Keratinocyte (primary cell): ENCODE measurements around the gene RPS27A. TPM values are rescaled to one million over a fixed set of nuclear protein-coding genes. Genes with fewer than 3 reads are reported as not detected.
"Not testable (repeated sequence)": the region's sequence is repeated elsewhere in the genome, so short reads cannot be mapped to it uniquely, and the experiment has no call there.

Experiments
- DNase-seq: peaks from one replicate; pipeline ENCODE4 v3.0.0-alpha.2; 2011; ENCODE audit warnings: low read depth, missing footprints, low spot score
- FAIRE-seq: peaks from 2 replicates; lab custom pipeline; 2011; peaks lifted over from hg19 to GRCh38; lab: Jason Lieb, UNC
- H2AFZ ChIP-seq: 2 replicates; pipeline ENCODE4 v1.6.0; 2012; ENCODE audit warnings: low read length, control low read depth, inconsistent platforms; ENCODE audit not compliant: control insufficient read depth
- H3K27ac ChIP-seq: 2 replicates; pipeline ENCODE4 v1.5.1; 2011; ENCODE audit warnings: low read length; ENCODE audit not compliant: control insufficient read depth, insufficient read depth
- H3K27me3 ChIP-seq: 3 replicates; pipeline ENCODE4 v1.6.0; 2011; ENCODE audit warnings: low read length; ENCODE audit not compliant: control insufficient read depth, insufficient read depth; ENCODE audit errors: extremely low read depth
- H3K36me3 ChIP-seq, 2 experiments: 2 replicates in 1 of 2; 3 replicates in 1 of 2; pipeline ENCODE4 v1.5.1; 2011; ENCODE audit warnings: low read length in 2 of 2, mild to moderate bottlenecking in 1 of 2; ENCODE audit not compliant: control insufficient read depth in 2 of 2, insufficient read depth in 2 of 2; ENCODE audit errors: extremely low read depth in 1 of 2
- H3K4me1 ChIP-seq: 3 replicates; pipeline ENCODE4 v1.5.1; 2011; ENCODE audit warnings: low read length; ENCODE audit not compliant: control insufficient read depth, insufficient read depth; ENCODE audit errors: extremely low read depth
- H3K4me2 ChIP-seq: 3 replicates; pipeline ENCODE4 v1.6.0; 2011; ENCODE audit warnings: low read depth, low read length; ENCODE audit not compliant: control insufficient read depth, insufficient read depth; ENCODE audit errors: extremely low read depth
- H3K4me3 ChIP-seq, 3 experiments: fragments of 200-600 bp in 1 of 3; sonication (generic) in 1 of 3; 2 replicates in 2 of 3; 3 replicates in 1 of 3; pipeline ENCODE4 v1.5.1; 2011 to 2016; ENCODE audit warnings: low read length in 3 of 3, mild to moderate bottlenecking in 3 of 3, control low read depth in 2 of 3, inconsistent platforms in 1 of 3, low read depth in 1 of 3, mixed read lengths in 1 of 3, mixed run types in 1 of 3, moderate library complexity in 1 of 3; ENCODE audit not compliant: control insufficient read depth in 2 of 3, insufficient read depth in 2 of 3; ENCODE audit errors: extremely low read depth in 1 of 3
- H3K79me2 ChIP-seq: 2 replicates; pipeline ENCODE4 v1.6.0; 2012; ENCODE audit warnings: low read length; ENCODE audit not compliant: control insufficient read depth, insufficient read depth
- H3K9ac ChIP-seq: 3 replicates; pipeline ENCODE4 v1.6.0; 2011; ENCODE audit warnings: low read length; ENCODE audit not compliant: control insufficient read depth, insufficient read depth; ENCODE audit errors: extremely low read depth
- H3K9me1 ChIP-seq: 3 replicates; pipeline ENCODE4 v1.6.0; 2011; ENCODE audit warnings: low read length; ENCODE audit not compliant: control insufficient read depth, insufficient read depth; ENCODE audit errors: extremely low read depth
- H3K9me3 ChIP-seq: 2 replicates; pipeline ENCODE4 v1.5.1; 2012; ENCODE audit warnings: low read depth, low read length; ENCODE audit not compliant: control insufficient read depth
- H4K20me1 ChIP-seq: 3 replicates; pipeline ENCODE4 v1.6.0; 2011; ENCODE audit warnings: low read length; ENCODE audit not compliant: control insufficient read depth, insufficient read depth; ENCODE audit errors: extremely low read depth
- CTCF ChIP-seq, 3 experiments: IDR thresholded peaks in 1 of 3; conservative IDR thresholded peaks in 1 of 3; optimal IDR thresholded peaks in 1 of 3; 2 replicates in 2 of 3; 3 replicates in 1 of 3; pipeline versions ENCODE3 to v1.5.1; 2011; ENCODE audit warnings: low read length in 3 of 3, mild to moderate bottlenecking in 3 of 3, moderate library complexity in 2 of 3, control low read depth in 1 of 3, inconsistent platforms in 1 of 3; ENCODE audit not compliant: insufficient read depth in 2 of 3; ENCODE audit errors: extremely low read depth in 1 of 3
- EZH2 ChIP-seq: IDR thresholded peaks from one replicate; pipeline ENCODE4 v1.6.1; 2012; ENCODE audit warnings: inconsistent platforms, mild to moderate bottlenecking, low read length, moderate library complexity
- dilution Hi-C: fragments of 300-500 bp; cut with MboI; formaldehyde crosslinking; loops from one replicate; pipeline ENCODE4 v1.7.0; 2020; ENCODE audit warnings: low sequenced_read_pairs; ENCODE audit not compliant: extremely low pct_ligation_motif_present
- polyA plus RNA-seq, 5 experiments: library from polyadenylated mRNA; depleted of rRNA in 3 of 5; stranded (reverse) in 3 of 5; stranded (forward) in 1 of 5; unstranded in 1 of 5; fragments of >200 nt; gene quantifications; 1 replicate in 1 of 5; 2 replicates in 3 of 5; 3 replicates in 1 of 5; pipeline versions ENCODE4 v1.2.1 to v1.2.3, GENCODE V29; 2011 to 2012; ENCODE audit warnings: missing spikeins in 2 of 5, low read depth in 1 of 5, low replicate concordance in 1 of 5

The RPS27A gene
- polyA plus RNA-seq, 1 donor (not counting 4 experiments of a cell fraction or from before 2014, with no cell fraction given), result 2,341 TPM

- H3K27me3 ChIP-seq, result no peaks in the 10 kb centered on the region
- H4K20me1 ChIP-seq, result no peaks in the 10 kb centered on the region
- H3K4me2 ChIP-seq, result no peak overlapping the region
- H3K79me2 ChIP-seq, result peaks cover 4% of the 10 kb centered on the region
- H2AFZ ChIP-seq, result no peak overlapping the region
- TF ChIP-seq EZH2 (no peak), CTCF (optimal IDR thresholded peaks at IDR 0.05 in 1 of 3, IDR thresholded peaks at IDR 0.05 in 1 of 3, conservative IDR thresholded peaks at IDR 0.05 in 1 of 3; ENCODE audit: extremely low read depth in 1 of 3, insufficient read depth in 2 of 3, low read length in 3 of 3) (no peak)
- no peak overlapping the region for H3K4me3 ChIP-seq
- FAIRE-seq, result no peak
- no peak overlapping the region for H3K9ac ChIP-seq
- DNase-seq, result no peak
- H3K27ac ChIP-seq, result no peak overlapping the region
- H3K9me3 ChIP-seq, result no peaks in the 10 kb centered on the region
- H3K9me1 ChIP-seq, result no peaks in the 10 kb centered on the region
- peaks cover 11 to 26% of the 10 kb centered on the region in 2 experiments for H3K36me3 ChIP-seq
- H3K4me1 ChIP-seq, result peaks cover 1% of the 10 kb centered on the region
- dilution Hi-C loops, result no loop called here
Observed at GRCh38 chr2:55239656-55240222, 7.3 kb downstream of the RPS27A start.

DNA sequence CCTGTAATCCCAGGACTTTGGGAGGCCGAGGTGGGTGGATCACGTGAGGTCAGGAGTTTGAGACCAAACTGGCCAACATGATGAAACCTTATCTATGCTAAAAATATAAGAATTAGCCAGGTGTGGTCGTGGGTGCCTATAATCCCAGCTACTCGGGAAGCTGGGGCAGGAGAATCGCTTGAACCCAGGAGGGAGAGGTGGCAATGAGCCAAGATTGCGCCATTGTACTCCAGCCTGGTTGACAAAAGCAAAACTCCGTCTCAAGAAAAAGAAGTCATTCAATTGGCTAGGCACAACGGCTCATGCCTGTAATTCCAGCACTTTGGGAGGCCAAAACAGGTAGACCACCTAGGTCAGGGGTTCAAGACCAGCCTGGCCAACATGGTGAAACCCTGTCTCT, 9.1 kb downstream of the RPS27A start:
- H4K20me1 ChIP-seq, H2AFZ ChIP-seq, FAIRE-seq, dilution Hi-C loops, DNase-seq, H3K27me3 ChIP-seq, H3K27ac ChIP-seq, H3K79me2 ChIP-seq, H3K4me1 ChIP-seq, H3K9me1 ChIP-seq, H3K4me2 ChIP-seq, H3K4me3 ChIP-seq, H3K9me3 ChIP-seq, H3K9ac ChIP-seq: not testable (repeated sequence)
- H3K36me3 ChIP-seq, result peaks cover 7 to 13% of the 10 kb centered on the region in 2 experiments

- Histone ChIP-seq H3K9ac (no peak overlapping the region), H3K27ac (no peak overlapping the region), H3K4me3 (no peak overlapping the region), H3K27me3 (no peaks in the 10 kb centered on the region), H4K20me1 (no peaks in the 10 kb centered on the region), H3K9me3 (no peaks in the 10 kb centered on the region), H3K9me1 (no peaks in the 10 kb centered on the region), H2AFZ (no peak overlapping the region), H3K36me3 (peaks cover 9 to 13% of the 10 kb centered on the region in 2 experiments), H3K4me1 (no peaks in the 10 kb centered on the region), H3K79me2 (no peaks in the 10 kb centered on the region), H3K4me2 (no peak overlapping the region)
- DNase-seq, result no peak
- TF ChIP-seq EZH2 (no peak), CTCF (optimal IDR thresholded peaks at IDR 0.05 in 1 of 3, IDR thresholded peaks at IDR 0.05 in 1 of 3, conservative IDR thresholded peaks at IDR 0.05 in 1 of 3; ENCODE audit: extremely low read depth in 1 of 3, insufficient read depth in 2 of 3, low read length in 3 of 3) (no peak)
- dilution Hi-C loops, result no loop called here
- no peak for FAIRE-seq
Observed at GRCh38 chr2:55242617-55243016, 10.1 kb downstream of the RPS27A start.
